Stimulated activated naive CD4-positive, alpha-beta T cell (primary cell): ENCODE measurements around the gene UBE2J1.

Experiments
- DNase-seq, 6 experiments: peaks; one replicate each; lab custom pipeline; 2025; lab: John Stamatoyannopoulos, UW

The UBE2J1 gene

GRCh38 chr6:89364586-89364985, 12.1 kb upstream of the UBE2J1 start:
- DNase-seq = peak in 1 of 6 experiments; percentile 7

GRCh38 chr6:89361171-89361570, 8.6 kb upstream of the UBE2J1 start:
- no peak for DNase-seq

GRCh38 chr6:89360415-89360999, 8.0 kb upstream of the UBE2J1 start:
- no peak for DNase-seq

GRCh38 chr6:89359561-89359960, 7.0 kb upstream of the UBE2J1 start:
- no peak for DNase-seq

- DNase-seq = peak in 2 of 6 experiments; percentile 18 to 33
Observed at GRCh38 chr6:89357390-89357789, 4.9 kb upstream of the UBE2J1 start.

- no peak for DNase-seq
Observed at GRCh38 chr6:89356642-89357170, 4.2 kb upstream of the UBE2J1 start.

GRCh38 chr6:89355511-89356194, 3.1 kb upstream of the UBE2J1 start:
- DNase-seq = no peak

- no peak for DNase-seq
Observed at GRCh38 chr6:89353702-89354392, 1.3 kb upstream of the UBE2J1 start.

- peak in 2 of 6 experiments; percentile 57 to 70 for DNase-seq
Observed at GRCh38 chr6:89353118-89353556, 615 bp upstream of the UBE2J1 start.

- DNase-seq = peak in 1 of 6 experiments; percentile 57
Observed at GRCh38 chr6:89351671-89352277, 748 bp downstream of the UBE2J1 start.

GRCh38 chr6:89350281-89350966, 2.1 kb downstream of the UBE2J1 start:
- DNase-seq = peak in 3 of 6 experiments; percentile 7 to 48 (median 19)

- no peak for DNase-seq
Observed at GRCh38 chr6:89348372-89348771, 4.2 kb downstream of the UBE2J1 start.

- no peak for DNase-seq
Observed at GRCh38 chr6:89347825-89348224, 4.7 kb downstream of the UBE2J1 start.

GRCh38 chr6:89346433-89346832, 6.1 kb downstream of the UBE2J1 start:
- DNase-seq = no peak

- no peak for DNase-seq
Observed at GRCh38 chr6:89339565-89339964, 13.0 kb downstream of the UBE2J1 start.

GRCh38 chr6:89335164-89335563, 17.4 kb downstream of the UBE2J1 start:
- no peak for DNase-seq

GRCh38 chr6:89330910-89331309, 21.6 kb downstream of the UBE2J1 start:
- no peak for DNase-seq

- DNase-seq = no peak
Observed at GRCh38 chr6:89328976-89329375, 23.5 kb downstream of the UBE2J1 start.

- DNase-seq = no peak
Observed at GRCh38 chr6:89324304-89324703, 28.2 kb downstream of the UBE2J1 start.

- DNase-seq = no peak
Observed at GRCh38 chr6:89323511-89323971, 29.0 kb downstream of the UBE2J1 start.

- no peak for DNase-seq
Observed at GRCh38 chr6:89321131-89321970, 31.2 kb downstream of the UBE2J1 start.
